Psoas muscle (tissue), 8 donors: ENCODE data around the gene EMC10. TPM values are rescaled to one million over a fixed set of nuclear protein-coding genes. Genes with fewer than 3 reads are reported as not detected.
A peak's percentile ranks its signal among the peaks of the same experiment; 100 is the strongest.

Experiments used
- ATAC-seq, 4 donors: fragments of 200-7000 bp; cut with Tn5 transposase; one replicate each; pipeline ENCODE4 v1.9.1; 2020; ENCODE audit warnings: moderate library complexity in 3 of 4, mild to moderate bottlenecking in 2 of 4
- DNase-seq, 2 donors: peaks; one replicate each; pipeline ENCODE4 v3.0.0-alpha.2; 2020
- H3K27ac ChIP-seq: fragments of 200-600 bp; one replicate; pipeline ENCODE4 v1.8.0; 2022
- H3K27me3 ChIP-seq, 3 donors: fragments of 200-600 bp in 1 of 3; one replicate each; pipeline versions ENCODE4 v1.6.1 to v1.8.0; 2013 to 2022; ENCODE audit warnings: low read length in 2 of 3, mild to moderate bottlenecking in 2 of 3, moderate library complexity in 1 of 3; ENCODE audit not compliant: insufficient read depth in 3 of 3
- H3K36me3 ChIP-seq, 2 donors: fragments of 200-600 bp in 1 of 2; one replicate each; pipeline versions ENCODE4 v1.6.1 to v1.8.0; 2013 to 2022; ENCODE audit warnings: low read depth in 1 of 2, mild to moderate bottlenecking in 1 of 2, moderate library complexity in 1 of 2; ENCODE audit not compliant: insufficient read depth in 1 of 2
- H3K4me1 ChIP-seq: fragments of 200-600 bp; one replicate; pipeline ENCODE4 v1.8.0; 2022
- H3K4me3 ChIP-seq: fragments of 200-600 bp; one replicate; pipeline ENCODE4 v1.8.0; 2022; ENCODE audit warnings: mild to moderate bottlenecking
- H3K9me3 ChIP-seq: fragments of 200-600 bp; one replicate; pipeline ENCODE4 v1.8.0; 2022
- CTCF ChIP-seq: fragments of 200-600 bp; IDR thresholded peaks from one replicate; pipeline ENCODE4 v1.8.0; 2022; ENCODE audit warnings: antibody characterized with exemption
- WGBS, 3 donors: extraction: QIAGEN DNeasy Blood & Tissue Kit; methylation state at CpG; one replicate each; pipeline versions ENCODE4 v1.1.6 to v1.1.7; 2013; 5-methylcytosine and 5-hydroxymethylcytosine counted together
- intact Hi-C, 2 donors: fragments of 100-400 bp; cut with DNase I; formaldehyde crosslinking; loops; one replicate each; pipeline versions ENCODE4 v1.11.0 to v1.14.2; 2022
- polyA plus RNA-seq, 3 donors: library from polyadenylated mRNA; stranded (reverse); fragments of 200-250 nt; gene quantifications; one replicate each; pipeline ENCODE4 v1.2.3, GENCODE V29; 2013
- total RNA-seq, 4 donors: library from RNA; stranded (reverse); fragmentation: NEBNext Ultra II Directional in 2 of 4; extraction: Animal tissue kit (Norgen Biotek cat#: 25700) in 2 of 4; gene quantifications; one replicate each; pipeline versions ENCODE4 v1.2.1 to v1.2.4, GENCODE V29; 2021 to 2023
- donor health status: healthy with polysubstance abuse.
- donor health status: DM: no; HTN: no; CAD: no; lungs with moderate emphysema.
- donor health status: Bipolar disorder and iron deficiency.
- donor health status: healthy.
- donor health status: DM: yes; HTN: yes; CAD: no.
- donor health status: DM: no; HTN: no; CAD: no.
- donor health status: DM: no; HTN: no; CAD: no.
- donor health status: DM: yes; HTN: yes; CAD: no.

EMC10 gene
- total and polyA plus RNA-seq, 7 donors: 32.6 to 47.5 (median 37.6) TPM

DNA sequence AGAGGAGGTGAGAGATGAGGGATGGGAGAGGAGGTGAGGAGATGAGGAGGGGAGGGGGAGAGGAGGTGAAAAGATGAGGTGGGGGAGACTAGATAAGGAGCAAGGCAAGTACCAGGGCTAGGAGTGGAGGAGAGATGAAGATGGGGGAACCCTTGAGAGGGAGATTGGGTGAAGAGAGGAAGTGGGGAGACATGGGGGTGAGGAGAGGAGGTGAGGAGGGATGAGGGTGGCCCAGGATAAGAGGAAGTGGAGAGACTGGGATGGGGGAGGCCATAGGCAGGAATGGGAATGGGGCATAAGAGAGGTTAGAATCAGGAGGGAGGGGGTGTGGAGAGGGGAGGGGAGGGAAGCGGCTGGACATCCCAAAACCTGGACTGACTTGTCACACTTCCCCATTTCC lies 16.7 kb upstream of the EMC10 start:
- no peak overlapping the region for H3K27ac ChIP-seq
- no peak for DNase-seq
- ATAC-seq: no peak
- intact Hi-C loops: loop anchor here (5.0 kb wide), 2 partner anchors 92 to 102 kb away; partner anchors contain the start of gene NAPSA (in 1 of the 2)
- peaks cover 0 to 13% (median 0%) of the 10 kb centered on the region in 3 donors for H3K27me3 ChIP-seq
- H3K36me3 ChIP-seq: peaks cover 0 to 71% of the 10 kb centered on the region in 2 donors
- 14 to 56% (median 33%) methylated on average over 1 of the region's 1 CpG for WGBS, 3 donors
- no peaks in the 10 kb centered on the region for H3K9me3 ChIP-seq
- H3K4me3 ChIP-seq: no peak overlapping the region
- no peaks in the 10 kb centered on the region for H3K4me1 ChIP-seq
- no peak for TF ChIP-seq CTCF

- WGBS, 3 donors: 19 to 28% (median 21%) methylated on average over 13 of the region's 13 CpGs
Measured at GRCh38 chr19:50460161-50460765, 16.0 kb upstream of the EMC10 start.

DNA sequence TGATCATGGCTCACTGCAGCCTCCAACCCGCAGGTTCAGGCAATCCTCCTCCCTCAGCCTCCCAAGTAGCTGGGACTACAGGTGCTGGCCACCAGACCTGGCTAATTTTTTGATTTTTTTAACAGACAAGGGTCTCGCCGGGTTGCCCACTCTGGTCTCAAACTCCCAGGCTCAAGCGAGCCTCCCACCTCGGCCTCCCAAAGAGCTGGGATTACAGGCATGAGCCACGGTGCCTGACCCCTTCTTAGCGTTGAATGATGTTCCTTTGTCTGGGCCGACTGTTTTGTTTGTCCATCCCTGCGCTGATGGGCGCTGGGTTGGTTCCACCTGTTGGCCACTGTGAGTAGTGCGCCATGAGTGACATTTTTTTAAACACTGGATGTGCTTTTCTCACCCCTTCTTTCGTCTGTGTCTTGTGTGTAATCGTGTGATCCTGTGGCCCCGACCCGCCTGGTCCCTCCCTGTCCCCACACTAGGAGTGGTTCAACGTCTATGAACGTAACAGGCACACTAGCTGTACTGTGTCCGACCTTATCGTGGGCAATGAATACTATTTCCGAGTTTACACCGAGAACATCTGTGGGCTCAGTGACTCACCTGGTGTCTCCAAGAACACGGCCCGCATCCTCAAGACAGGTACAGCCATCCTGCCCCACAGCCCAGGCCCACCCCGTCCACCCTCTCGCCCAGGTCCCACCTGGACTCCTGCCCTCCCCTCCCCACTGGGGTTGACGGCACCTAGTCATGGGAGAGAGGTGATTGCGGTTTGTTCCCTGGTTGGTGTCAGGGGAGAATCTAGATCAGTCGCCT lies 15.0 kb upstream of the EMC10 start:
- Histone ChIP-seq H3K4me3 (no peak overlapping the region), H3K36me3 (peaks cover 0 to 61% of the 10 kb centered on the region in 2 donors), H3K4me1 (peaks cover 9% of the 10 kb centered on the region), H3K27ac (no peak overlapping the region), H3K27me3 (peaks cover 0 to 13% (median 2%) of the 10 kb centered on the region in 3 donors), H3K9me3 (no peaks in the 10 kb centered on the region)
- intact Hi-C loops: loop anchor here (5.0 kb wide), 2 partner anchors 94 to 104 kb away; partner anchors contain the start of gene NAPSA (in 1 of the 2)
- ATAC-seq (peak; percentile 53 to 76 (median 69)), DNase-seq (peak; percentile 50 to 68)
- 32 to 38% (median 33%) methylated on average over 28 of the region's 28 CpGs for WGBS, 3 donors
- TF ChIP-seq CTCF: peak; percentile 76

More at GRCh38 chr19:50460161-50460765, 16.0 kb upstream of the EMC10 start:
- Histone ChIP-seq H3K9me3 (no peaks in the 10 kb centered on the region), H3K27me3 (peaks cover 0 to 13% (median 2%) of the 10 kb centered on the region in 3 donors), H3K27ac (no peak overlapping the region), H3K4me1 (no peaks in the 10 kb centered on the region), H3K4me3 (no peak overlapping the region), H3K36me3 (peaks cover 0 to 66% of the 10 kb centered on the region in 2 donors)
- no peak for DNase-seq
- intact Hi-C loops: loop anchor here (5.0 kb wide), 2 partner anchors 93 to 103 kb away; partner anchors contain the start of gene NAPSA (in 1 of the 2)
- no peak for TF ChIP-seq CTCF
- no peak for ATAC-seq

GRCh38 chr19:50462970-50463369 lies 13.3 kb upstream of the EMC10 start:
- no peak for DNase-seq
- 64 to 71% (median 65%) methylated on average over 7 of the region's 7 CpGs for WGBS, 3 donors
- H3K36me3 ChIP-seq: peaks cover 0 to 45% of the 10 kb centered on the region in 2 donors
- H3K9me3 ChIP-seq: no peaks in the 10 kb centered on the region
- intact Hi-C loops: loop anchor here (5.0 kb wide), 2 partner anchors 96 to 106 kb away; partner anchors contain the start of gene NAPSA (in 1 of the 2)
- no peak for TF ChIP-seq CTCF
- ATAC-seq: no peak
- H3K27me3 ChIP-seq: peaks cover 0 to 9% (median 2%) of the 10 kb centered on the region in 3 donors
- H3K4me3 ChIP-seq: no peak overlapping the region
- peaks cover 9% of the 10 kb centered on the region for H3K4me1 ChIP-seq
- H3K27ac ChIP-seq: no peak overlapping the region
